GM19324 (cell line): ENCODE data around the gene GIGYF1.
"Not testable (repeated sequence)": the region's sequence is repeated elsewhere in the genome, so short reads cannot be mapped to it uniquely, and the experiment has no call there.

Experiments
- ATAC-seq: cut with Tn5 transposase; IDR thresholded peaks from one replicate; pipeline ENCODE4 v1.9.1; 2021; ENCODE audit warnings: mild to moderate bottlenecking, moderate library complexity; ENCODE audit not compliant: unreplicated experiment, low FRiP score

Gene GIGYF1

GRCh38 chr7:100711369-100711768, 17.3 kb upstream of the GIGYF1 start:
- no peak for ATAC-seq

- ATAC-seq: no peak
Observed at GRCh38 chr7:100710452-100710851, 16.4 kb upstream of the GIGYF1 start.

- ATAC-seq: no peak
Observed at GRCh38 chr7:100708395-100708794, 14.3 kb upstream of the GIGYF1 start.

GRCh38 chr7:100706672-100707311, 12.7 kb upstream of the GIGYF1 start:
- ATAC-seq: no peak

GRCh38 chr7:100705753-100706671, 12.0 kb upstream of the GIGYF1 start, which contains the start of gene POP7:
POP7 (plus strand) TSS chr7:100706121; CDS start chr7:100706831, 710 bp downstream.
- ATAC-seq: peak; percentile 86

GRCh38 chr7:100705320-100705752, 11.3 kb upstream of the GIGYF1 start:
- ATAC-seq: peak; percentile 57

GRCh38 chr7:100701089-100701488, 7.0 kb upstream of the GIGYF1 start:
- ATAC-seq: not testable (repeated sequence)

GRCh38 chr7:100699018-100699417, 5.0 kb upstream of the GIGYF1 start:
- no peak for ATAC-seq

- no peak for ATAC-seq
Observed at GRCh38 chr7:100696123-100696521, 2.1 kb upstream of the GIGYF1 start.

- peak; percentile 25 for ATAC-seq
Observed at GRCh38 chr7:100693312-100694097, 545 bp downstream of the GIGYF1 start.

- ATAC-seq: no peak
Observed at GRCh38 chr7:100692578-100692961, 1.5 kb downstream of the GIGYF1 start.

- no peak for ATAC-seq
Observed at GRCh38 chr7:100691676-100692577, 2.1 kb downstream of the GIGYF1 start.

- no peak for ATAC-seq
Observed at GRCh38 chr7:100689230-100690135, 4.6 kb downstream of the GIGYF1 start.

GRCh38 chr7:100688326-100688860, 5.7 kb downstream of the GIGYF1 start:
- no peak for ATAC-seq

- ATAC-seq: no peak
Observed at GRCh38 chr7:100687751-100688300, 6.2 kb downstream of the GIGYF1 start.

GRCh38 chr7:100687261-100687660, 6.8 kb downstream of the GIGYF1 start:
- ATAC-seq: no peak

GRCh38 chr7:100686822-100687211, 7.2 kb downstream of the GIGYF1 start:
- no peak for ATAC-seq

- ATAC-seq: no peak
Observed at GRCh38 chr7:100686201-100686821, 7.7 kb downstream of the GIGYF1 start.
